Islet of Langerhans (tissue), 1 donor: ENCODE measurements around the gene ASPRV1.
A peak's percentile ranks its signal among the peaks of the same experiment; 100 is the strongest.

Experiments used
- FAIRE-seq: peaks from one replicate; lab custom pipeline; 2011; peaks lifted over from hg19 to GRCh38; lab: Jason Lieb, UNC

ASPRV1 gene

GRCh38 chr2:69937968-69938367 lies 23.5 kb downstream of the ASPRV1 start:
- no peak for FAIRE-seq

- no peak for FAIRE-seq
Measured at GRCh38 chr2:69936906-69937305, 24.5 kb downstream of the ASPRV1 start.

- FAIRE-seq: no peak
Measured at GRCh38 chr2:69935011-69935410, 26.4 kb downstream of the ASPRV1 start.

- no peak for FAIRE-seq
Measured at GRCh38 chr2:69934614-69934908, 26.9 kb downstream of the ASPRV1 start.

GRCh38 chr2:69933839-69934613 lies 27.4 kb downstream of the ASPRV1 start:
- no peak for FAIRE-seq

- FAIRE-seq: no peak
Measured at GRCh38 chr2:69933254-69933828, 28.1 kb downstream of the ASPRV1 start.

GRCh38 chr2:69932596-69932922 lies 28.9 kb downstream of the ASPRV1 start:
- FAIRE-seq: no peak

- no peak for FAIRE-seq
Measured at GRCh38 chr2:69931832-69932595, 29.4 kb downstream of the ASPRV1 start.

GRCh38 chr2:69926849-69927515 lies 34.4 kb downstream of the ASPRV1 start:
- FAIRE-seq: no peak

- no peak for FAIRE-seq
Measured at GRCh38 chr2:69923116-69923515, 38.3 kb downstream of the ASPRV1 start.

GRCh38 chr2:69918401-69918800 lies 43.0 kb downstream of the ASPRV1 start:
- no peak for FAIRE-seq

- no peak for FAIRE-seq
Measured at GRCh38 chr2:69917852-69918251, 43.6 kb downstream of the ASPRV1 start.

GRCh38 chr2:69916106-69916505 lies 45.3 kb downstream of the ASPRV1 start:
- no peak for FAIRE-seq

GRCh38 chr2:69914950-69915945 lies 46.2 kb downstream of the ASPRV1 start, which contains the start of gene MXD1:
MXD1 (plus strand) TSS chr2:69915109; CDS start chr2:69915331, 222 bp downstream.
- FAIRE-seq: no peak

GRCh38 chr2:69914164-69914949 lies 47.1 kb downstream of the ASPRV1 start:
- peak; percentile 99 for FAIRE-seq

GRCh38 chr2:69911985-69912563 lies 49.4 kb downstream of the ASPRV1 start:
- peak; percentile 99 for FAIRE-seq
